Activated naive CD8-positive, alpha-beta T cell treated with anti-CD3 and anti-CD28 coated beads for 36 hours (primary cell): Measurements from ENCODE around the gene SYF2. TPM values are rescaled to one million over a fixed set of nuclear protein-coding genes. Genes with fewer than 3 reads are reported as not detected.

ENCODE experiments used
- total RNA-seq, 2 experiments: library from RNA; stranded (reverse); gene quantifications; one replicate each; pipeline ENCODE4 v1.2.3, GENCODE V29; 2021

The SYF2 gene
- total RNA-seq, 2 experiments from 2014 or later, result 34.8 to 36.6 TPM

Other genes with a start within 250 kb of the SYF2 start
- 10 to 100 TPM; 63.1 to 67.6 TPM for gene RSRP1, start 15.0 kb upstream of the SYF2 start, total RNA-seq
- gene RHD, start 40.0 kb upstream of the SYF2 start, total RNA-seq, result not detected
- gene TMEM50A, start 105.8 kb upstream of the SYF2 start, total RNA-seq, result 100 to 1,000 TPM in 1 of 2 experiments, 10 to 100 TPM in 1; 89.9 to 101 TPM
- under 1 TPM; 0.29 to 0.32 TPM for gene RHCE, start 188.3 kb upstream of the SYF2 start, total RNA-seq
- 10 to 100 TPM; 19.8 to 20.9 TPM for gene MACO1, start 198.4 kb upstream of the SYF2 start, total RNA-seq